Measurements from ENCODE around the gene SRSF5.

GRCh38 chr14:69818758-69819191, 51.8 kb downstream of the SRSF5 start:
- TF ChIP-seq CTCF (conservative IDR thresholded peaks at IDR 0.05; ENCODE audit: low read length) (peak; percentile 94), EZH2phosphoT487 (IDR thresholded peaks at IDR 0.05; ENCODE audit: borderline replicate concordance) (no peak)

All from Loucy (cell line).